Measurements from ENCODE around the gene TCP10L.
"Not testable (repeated sequence)": the region's sequence is repeated elsewhere in the genome, so short reads cannot be mapped to it uniquely, and the experiment has no call there.

The TCP10L gene

DNA sequence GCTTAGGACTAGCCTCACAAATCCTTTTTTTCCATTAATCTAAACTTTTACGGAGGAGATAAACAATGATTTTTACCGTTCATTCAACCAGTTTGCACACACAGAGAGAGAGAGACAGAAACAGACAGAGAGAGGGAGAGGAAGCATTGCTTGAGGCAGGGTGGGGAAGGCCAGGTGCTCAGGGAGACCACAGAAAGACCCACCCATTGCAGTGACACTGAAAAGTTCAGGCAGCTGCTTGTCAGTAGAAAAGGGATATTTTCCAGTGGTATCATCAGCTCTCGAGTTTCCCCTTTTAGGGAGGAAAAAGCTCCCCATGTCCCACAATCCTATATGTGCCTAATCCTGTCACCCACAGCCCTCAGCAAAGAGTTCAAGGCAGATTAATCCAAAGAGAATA is 27.2 kb downstream of the TCP10L start:
- Mint-ChIP-seq H3K36me3 (no peaks in the 10 kb centered on the region), H3K27me3 (peaks cover 4% of the 10 kb centered on the region), H3K4me3 (no peak overlapping the region), H3K4me1 (no peaks in the 10 kb centered on the region), H3K27ac (no peak overlapping the region), H3K9me3 (no peaks in the 10 kb centered on the region)
- CTCF ChIA-PET: no interaction called here
- DNase-seq: no peak

DNA sequence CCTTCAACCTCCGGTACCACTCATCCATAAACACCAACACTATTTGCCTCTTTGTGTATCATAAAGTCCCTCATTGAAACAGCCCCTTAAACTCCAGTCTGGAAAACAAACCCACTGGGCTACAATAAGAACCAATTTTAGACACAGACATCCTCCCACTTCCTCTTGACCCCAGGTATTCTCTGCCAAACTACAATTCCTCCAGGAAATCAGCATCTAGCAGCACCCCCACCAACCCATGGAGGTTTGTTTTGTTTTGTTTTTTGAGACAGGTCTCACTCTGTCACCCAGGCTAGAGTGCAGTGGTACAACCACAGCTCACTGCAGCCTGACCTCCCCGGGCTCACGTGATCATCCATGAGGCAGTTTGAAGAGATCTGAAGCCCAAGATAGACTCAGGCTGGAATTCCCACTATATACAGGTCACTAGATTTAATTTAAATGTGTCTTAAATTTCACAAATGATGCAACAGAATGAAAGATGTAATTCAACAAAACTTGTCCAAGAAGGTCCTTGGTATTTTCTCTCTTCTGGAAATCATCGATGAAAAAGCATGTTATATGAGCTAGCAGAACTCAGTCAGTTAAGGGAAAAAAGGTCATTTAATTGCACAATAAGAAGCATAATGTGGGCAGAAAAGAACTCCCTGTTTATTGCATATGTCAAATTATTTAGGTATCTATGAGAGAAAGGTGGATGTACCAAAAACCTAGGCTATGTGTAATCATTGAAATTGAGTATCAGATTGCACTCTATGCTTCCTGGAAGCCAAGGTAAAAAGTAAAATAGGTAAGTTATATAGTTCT is 30.3 kb downstream of the TCP10L start:
- Mint-ChIP-seq H3K27ac (no peak overlapping the region), H3K27me3 (peaks cover 4% of the 10 kb centered on the region), H3K36me3 (no peaks in the 10 kb centered on the region), H3K9me3 (no peaks in the 10 kb centered on the region), H3K4me1 (no peaks in the 10 kb centered on the region), H3K4me3 (no peak overlapping the region)
- CTCF ChIA-PET: no interaction called here
- DNase-seq: no peak

DNA sequence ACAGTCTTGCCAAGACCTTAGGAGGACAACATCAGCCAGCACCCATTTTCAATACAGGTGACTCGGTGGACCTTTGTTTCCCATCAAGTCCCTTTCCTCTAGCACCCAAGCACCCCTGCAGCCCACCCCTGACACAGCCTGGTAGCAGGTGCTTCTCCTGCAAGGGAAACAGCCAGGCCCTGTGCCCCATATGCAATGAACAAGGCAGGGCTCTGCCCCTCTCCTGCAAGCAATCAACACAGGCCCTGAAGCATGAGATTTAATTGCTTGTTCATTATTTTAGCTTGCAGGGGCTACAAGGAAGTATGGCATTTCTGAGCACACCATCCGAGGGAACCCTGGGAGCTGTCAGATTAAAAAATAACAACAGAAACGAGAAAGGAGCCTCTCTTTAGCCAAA is 35.4 kb downstream of the TCP10L start:
- no peaks in the 10 kb centered on the region for H3K36me3 Mint-ChIP-seq
- no peaks in the 10 kb centered on the region for H3K27me3 Mint-ChIP-seq
- no peak overlapping the region for H3K4me3 Mint-ChIP-seq
- no peak for DNase-seq
- H3K4me1 Mint-ChIP-seq: no peaks in the 10 kb centered on the region
- H3K27ac Mint-ChIP-seq: no peak overlapping the region
- H3K9me3 Mint-ChIP-seq: no peaks in the 10 kb centered on the region
- CTCF ChIA-PET: no interaction called here

DNA sequence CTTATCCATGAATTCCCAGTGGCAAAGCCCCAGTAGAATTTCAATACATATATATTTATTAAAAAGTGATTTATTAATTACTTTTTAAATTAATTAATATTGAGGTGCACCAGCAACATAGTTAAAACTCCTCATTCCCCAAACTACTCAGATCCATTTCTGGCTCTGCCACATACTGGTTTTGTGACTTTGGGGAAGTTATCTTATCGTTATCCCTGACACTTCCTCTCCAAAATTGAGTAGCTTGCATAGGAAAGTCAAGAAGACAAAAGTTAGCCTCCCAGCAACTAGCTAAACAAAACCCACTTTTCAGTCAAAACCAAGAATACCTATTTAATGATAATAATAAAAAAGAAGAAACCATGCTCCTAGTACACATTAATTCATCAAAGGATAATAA is 35.9 kb downstream of the TCP10L start:
- Mint-ChIP-seq H3K27ac (no peak overlapping the region), H3K36me3 (no peaks in the 10 kb centered on the region), H3K9me3 (no peaks in the 10 kb centered on the region), H3K4me1 (no peaks in the 10 kb centered on the region), H3K27me3 (no peaks in the 10 kb centered on the region), H3K4me3 (no peak overlapping the region)
- CTCF ChIA-PET: no interaction called here
- DNase-seq: no peak

DNA sequence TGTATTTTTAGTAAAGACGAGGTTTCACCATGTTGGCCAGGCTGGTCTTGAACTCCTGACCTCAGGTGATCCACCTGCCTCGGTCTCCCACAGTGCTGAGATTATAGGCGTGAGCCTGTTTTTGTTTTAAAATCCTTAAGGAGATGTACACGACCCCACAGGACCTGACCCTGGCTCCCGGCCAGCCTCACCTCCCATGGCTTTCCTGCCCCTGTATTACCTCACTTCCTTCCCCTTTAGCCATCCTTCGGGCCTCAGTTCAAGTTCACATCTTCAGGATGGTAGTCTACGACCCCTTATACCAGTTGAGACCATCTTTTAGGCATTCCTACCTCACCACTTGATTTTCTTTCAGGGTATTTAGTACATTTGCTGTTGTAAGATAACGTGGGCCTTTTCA is 36.3 kb downstream of the TCP10L start:
- Mint-ChIP-seq H3K4me1 (no peaks in the 10 kb centered on the region), H3K4me3 (no peak overlapping the region), H3K27ac (no peak overlapping the region), H3K36me3 (no peaks in the 10 kb centered on the region), H3K27me3 (no peaks in the 10 kb centered on the region), H3K9me3 (no peaks in the 10 kb centered on the region)
- DNase-seq: no peak
- CTCF ChIA-PET: no interaction called here

DNA sequence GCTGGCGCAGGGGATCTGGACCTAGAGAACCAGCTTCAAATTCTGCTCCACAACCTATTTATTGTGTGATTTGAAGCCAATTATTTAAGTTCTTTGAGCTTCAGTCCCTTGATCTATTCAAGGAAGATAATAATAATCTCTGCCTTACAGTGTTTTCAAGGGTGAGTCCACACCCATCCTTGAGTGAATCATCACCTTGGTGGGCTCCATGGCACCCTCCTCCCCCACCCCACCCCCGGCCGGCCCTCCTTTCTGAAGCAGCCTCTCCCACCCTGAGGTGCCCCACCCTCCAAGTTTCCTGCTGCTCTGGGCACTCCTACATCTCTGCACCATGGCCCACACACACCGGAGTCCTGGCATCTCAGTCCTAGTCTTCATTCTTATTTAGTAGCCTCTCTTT is 38.3 kb downstream of the TCP10L start:
- Mint-ChIP-seq H3K27ac (no peak overlapping the region), H3K36me3 (no peaks in the 10 kb centered on the region), H3K4me3 (no peak overlapping the region), H3K4me1 (no peaks in the 10 kb centered on the region), H3K9me3 (no peaks in the 10 kb centered on the region), H3K27me3 (no peaks in the 10 kb centered on the region)
- DNase-seq: no peak
- CTCF ChIA-PET: no interaction called here

DNA sequence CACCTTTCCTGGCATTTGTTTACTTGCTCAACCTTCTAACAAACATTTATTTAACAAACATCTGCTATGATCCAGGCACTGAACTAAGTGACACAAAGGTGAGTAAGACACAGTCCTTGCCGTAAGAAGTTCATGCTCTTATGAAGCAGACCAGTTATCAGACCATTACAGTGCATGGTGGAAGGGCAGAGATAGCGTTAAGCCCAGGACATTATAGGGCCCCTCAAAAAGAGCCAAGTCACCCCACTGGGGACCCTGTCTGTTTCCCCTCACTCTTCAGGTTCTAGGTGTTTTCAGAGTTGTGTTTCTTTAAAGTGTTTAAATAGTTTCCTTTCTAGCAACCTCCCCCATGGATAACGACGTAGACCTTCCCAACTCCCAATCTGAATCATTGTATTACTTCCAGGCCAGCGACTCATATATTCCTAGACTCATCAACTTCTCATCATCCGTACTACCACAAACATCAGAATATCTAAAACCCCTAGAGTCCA is 39.3 kb downstream of the TCP10L start:
- CTCF ChIA-PET: no interaction called here
- Mint-ChIP-seq H3K4me1 (no peaks in the 10 kb centered on the region), H3K27ac (no peak overlapping the region), H3K36me3 (no peaks in the 10 kb centered on the region), H3K9me3 (no peaks in the 10 kb centered on the region), H3K4me3 (no peak overlapping the region), H3K27me3 (no peaks in the 10 kb centered on the region)
- DNase-seq: no peak

DNA sequence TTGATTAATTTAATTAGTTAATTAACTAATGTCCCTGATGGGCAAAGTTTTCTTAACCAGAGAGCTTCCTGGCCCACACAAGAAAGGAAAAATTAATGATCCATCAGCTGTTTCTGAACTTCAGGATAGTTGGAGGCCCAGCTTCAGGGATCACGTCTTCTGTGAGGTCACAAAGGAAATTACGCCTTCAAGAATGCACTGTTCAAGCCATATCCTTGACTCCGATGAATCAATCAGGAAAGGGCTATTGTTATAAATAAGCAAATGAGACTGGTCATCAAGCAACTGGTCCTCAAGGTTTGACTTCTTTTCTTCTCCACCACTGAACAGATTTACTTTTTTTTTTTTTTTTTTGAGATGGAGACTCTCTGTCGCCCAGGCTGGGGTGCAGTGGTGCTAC is 40.6 kb downstream of the TCP10L start:
- Mint-ChIP-seq H3K9me3 (no peaks in the 10 kb centered on the region), H3K27ac (no peak overlapping the region), H3K36me3 (no peaks in the 10 kb centered on the region), H3K4me1 (no peaks in the 10 kb centered on the region), H3K4me3 (no peak overlapping the region), H3K27me3 (no peaks in the 10 kb centered on the region)
- CTCF ChIA-PET: no interaction called here
- DNase-seq: no peak

DNA sequence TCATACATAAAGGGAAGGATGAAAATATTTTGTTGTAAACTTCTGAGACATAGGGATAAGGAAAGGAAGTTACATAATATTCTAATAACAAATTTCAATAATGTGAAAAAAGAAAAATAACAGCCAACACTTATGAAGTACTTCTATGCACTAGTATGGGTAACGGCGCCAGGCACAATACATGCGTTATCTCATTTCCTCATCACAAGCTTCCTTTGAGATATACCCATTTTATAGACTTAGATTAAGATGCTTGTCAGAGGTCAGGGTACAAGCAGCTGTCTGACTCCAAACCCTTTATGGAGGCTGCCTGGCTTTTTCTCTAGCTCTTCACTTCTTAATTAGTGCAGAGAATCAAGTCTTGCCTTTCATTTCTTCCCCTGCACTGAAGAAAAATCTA is 41.3 kb downstream of the TCP10L start:
- no peaks in the 10 kb centered on the region for H3K9me3 Mint-ChIP-seq
- H3K4me3 Mint-ChIP-seq: no peak overlapping the region
- no peaks in the 10 kb centered on the region for H3K4me1 Mint-ChIP-seq
- no peak for DNase-seq
- H3K27ac Mint-ChIP-seq: no peak overlapping the region
- H3K36me3 Mint-ChIP-seq: no peaks in the 10 kb centered on the region
- H3K27me3 Mint-ChIP-seq: no peaks in the 10 kb centered on the region
- CTCF ChIA-PET: no interaction called here

DNA sequence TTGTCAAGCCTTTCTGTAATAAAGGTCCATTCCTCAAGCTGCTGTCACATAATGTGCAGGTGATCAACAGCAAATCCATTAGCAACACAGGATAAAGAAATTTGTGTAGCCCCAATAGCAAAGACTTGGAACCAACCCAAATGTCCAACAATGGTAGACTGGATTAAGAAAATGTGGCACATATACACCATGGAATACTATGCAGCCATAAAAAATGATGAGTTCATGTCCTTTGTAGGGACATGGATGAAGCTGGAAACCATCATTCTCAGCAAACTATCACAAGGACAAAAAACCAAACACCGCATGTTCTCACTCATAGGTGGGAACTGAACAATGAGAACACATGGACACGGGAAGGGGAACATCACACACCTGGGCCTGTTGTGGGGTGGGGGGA is 42.3 kb downstream of the TCP10L start:
- CTCF ChIA-PET: not testable (repeated sequence)

DNA sequence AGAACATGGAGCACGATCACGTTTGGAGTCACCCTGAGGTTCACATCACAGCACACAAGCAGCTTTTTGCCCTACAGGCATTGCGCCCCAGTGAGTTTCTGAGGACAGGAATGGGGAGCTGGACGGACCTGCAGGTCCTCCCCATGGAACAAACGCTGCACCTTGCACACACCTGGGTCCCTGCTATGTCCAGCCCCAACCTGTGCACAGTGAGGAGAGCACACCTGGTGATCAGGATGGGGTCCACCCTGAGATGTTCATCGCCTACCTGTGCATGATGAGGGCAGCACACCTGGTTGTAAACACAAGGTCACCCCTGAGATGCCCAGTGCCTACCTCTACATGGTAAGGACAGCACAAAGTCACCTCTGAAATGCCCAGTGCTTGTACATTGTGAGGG is 45.9 kb downstream of the TCP10L start:
- Mint-ChIP-seq H3K4me1 (peaks cover 15% of the 10 kb centered on the region), H3K4me3 (no peak overlapping the region), H3K36me3 (no peaks in the 10 kb centered on the region), H3K27me3 (peaks cover 5% of the 10 kb centered on the region), H3K27ac (no peak overlapping the region), H3K9me3 (no peaks in the 10 kb centered on the region)
- DNase-seq: no peak
- CTCF ChIA-PET: no interaction called here

More for the DNA sequence above, 42.3 kb downstream of the TCP10L start:
- DNase-seq, H3K4me3 Mint-ChIP-seq, H3K27ac Mint-ChIP-seq, H3K36me3 Mint-ChIP-seq, H3K27me3 Mint-ChIP-seq, H3K4me1 Mint-ChIP-seq, H3K9me3 Mint-ChIP-seq: not testable (repeated sequence)

DNA sequence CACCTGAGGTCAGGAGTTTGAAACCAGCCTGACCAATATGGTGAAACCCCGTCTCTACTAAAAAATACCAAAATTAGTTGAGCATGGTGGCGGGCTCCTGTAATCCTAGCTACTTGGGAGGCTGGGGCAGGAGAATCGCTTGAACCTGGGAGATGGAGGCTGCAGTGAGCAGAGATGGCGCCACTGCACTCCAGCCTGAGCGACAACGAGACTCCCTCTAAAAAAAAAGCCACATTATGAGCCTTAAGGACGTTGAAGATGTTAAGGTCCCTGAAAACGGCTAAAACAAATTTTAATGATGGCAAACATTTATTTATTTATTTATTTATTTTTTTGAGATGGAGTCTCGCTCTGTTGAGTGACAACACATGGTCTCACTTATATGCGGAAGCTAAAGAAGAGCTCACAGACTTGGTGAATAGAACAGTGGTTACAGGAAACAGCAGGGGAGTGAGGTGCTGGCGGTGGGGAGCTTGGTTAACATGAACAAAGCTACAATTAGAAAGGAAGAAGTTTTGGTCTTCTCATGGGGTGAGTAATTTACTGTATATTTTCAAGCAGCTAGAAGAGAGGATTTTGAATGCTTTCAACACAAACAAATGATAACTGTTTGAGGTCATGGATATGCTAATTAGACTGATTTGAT is 47.1 kb downstream of the TCP10L start:
- DNase-seq: peak; percentile 26
- peaks cover 15% of the 10 kb centered on the region for H3K4me1 Mint-ChIP-seq
- H3K36me3 Mint-ChIP-seq: no peaks in the 10 kb centered on the region
- H3K4me3 Mint-ChIP-seq: no peak overlapping the region
- CTCF ChIA-PET: interaction anchor here (0.9 kb wide), 1 partner anchor 31 kb away, joined by 4 read pairs; no protein-coding TSS in a partner anchor
- peaks cover 5% of the 10 kb centered on the region for H3K27me3 Mint-ChIP-seq
- H3K9me3 Mint-ChIP-seq: no peaks in the 10 kb centered on the region
- H3K27ac Mint-ChIP-seq: no peak overlapping the region

DNA sequence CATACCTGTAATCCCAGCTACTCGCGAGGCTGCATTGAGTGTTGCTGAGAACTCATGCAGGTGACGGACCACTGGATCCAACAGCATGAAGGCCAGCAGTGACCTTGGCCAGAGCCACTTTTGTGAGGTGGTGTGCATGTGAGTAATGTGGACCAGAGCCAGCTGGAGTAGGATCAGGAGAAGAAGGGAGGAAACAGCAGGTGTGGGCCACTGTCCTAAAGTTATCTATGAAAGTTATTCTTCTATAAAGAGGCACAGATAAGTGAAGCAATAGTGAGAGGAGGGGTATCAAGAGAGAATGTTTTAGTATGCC is 47.8 kb downstream of the TCP10L start:
- DNase-seq: no peak
- peaks cover 5% of the 10 kb centered on the region for H3K27me3 Mint-ChIP-seq

DNA sequence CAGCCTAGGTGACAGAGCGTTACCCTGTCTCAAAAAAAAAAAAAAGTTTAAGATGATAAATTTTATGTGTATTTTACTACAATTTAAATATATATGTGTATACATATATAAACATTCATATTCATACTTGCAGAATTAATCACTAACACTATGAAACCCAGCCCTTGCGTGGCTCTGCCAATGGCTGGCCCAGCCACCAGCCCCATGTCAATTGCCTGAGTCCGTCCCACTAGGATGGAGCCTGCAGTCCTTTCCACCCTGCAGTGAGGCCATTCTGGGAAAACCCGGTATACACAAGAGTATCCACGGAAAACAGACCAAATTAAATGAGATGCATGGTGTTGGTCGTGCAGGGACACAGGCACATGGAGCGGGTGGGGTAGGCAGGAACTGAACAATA is 49.7 kb downstream of the TCP10L start:
- Mint-ChIP-seq H3K27ac (no peak overlapping the region), H3K27me3 (peaks cover 5% of the 10 kb centered on the region), H3K9me3 (no peaks in the 10 kb centered on the region), H3K36me3 (no peaks in the 10 kb centered on the region), H3K4me1 (peaks cover 15% of the 10 kb centered on the region), H3K4me3 (no peak overlapping the region)
- DNase-seq: no peak
- CTCF ChIA-PET: no interaction called here

More for the DNA sequence above, 47.8 kb downstream of the TCP10L start:
- CTCF ChIA-PET: no interaction called here
- H3K4me3 Mint-ChIP-seq: no peak overlapping the region
- no peaks in the 10 kb centered on the region for H3K9me3 Mint-ChIP-seq
- no peak overlapping the region for H3K27ac Mint-ChIP-seq
- H3K4me1 Mint-ChIP-seq: peaks cover 15% of the 10 kb centered on the region
- no peaks in the 10 kb centered on the region for H3K36me3 Mint-ChIP-seq

DNA sequence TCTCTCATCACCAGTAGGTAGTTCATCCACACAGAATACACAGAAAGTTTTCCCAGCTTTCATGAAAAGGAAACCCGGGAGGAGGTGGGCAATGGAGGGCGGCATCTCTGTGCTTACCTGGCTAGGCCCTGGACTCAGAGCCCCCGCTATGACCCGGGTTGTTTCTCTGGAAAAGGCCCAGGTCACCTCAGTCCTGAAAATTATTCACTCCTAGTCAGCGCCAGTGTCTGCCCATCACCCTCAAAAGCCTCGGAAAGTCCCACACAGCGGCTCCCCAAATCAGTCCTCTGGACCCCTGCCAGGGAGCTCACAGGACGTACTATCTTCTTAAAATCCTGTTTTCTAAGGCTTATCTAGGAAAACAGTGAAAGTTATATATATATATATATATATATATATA is 51.2 kb downstream of the TCP10L start:
- Mint-ChIP-seq H3K4me3 (no peak overlapping the region), H3K4me1 (peaks cover 15% of the 10 kb centered on the region), H3K9me3 (no peaks in the 10 kb centered on the region), H3K27me3 (peaks cover 5% of the 10 kb centered on the region), H3K27ac (no peak overlapping the region), H3K36me3 (no peaks in the 10 kb centered on the region)
- DNase-seq: no peak
- CTCF ChIA-PET: no interaction called here

All from activated naive CD4-positive, alpha-beta T cell treated with anti-CD3 and anti-CD28 coated beads, Interleukin-2, amount 10 ng/mL, durations not matched to agents 7 days and 5 days (primary cell).